Duodenal mucosa (tissue), 2 donors: ENCODE data around the gene CPSF6.
"Not testable (repeated sequence)": the region's sequence is repeated elsewhere in the genome, so short reads cannot be mapped to it uniquely, and the experiment has no call there.

Experiments used
- H3K27ac ChIP-seq: one replicate; pipeline ENCODE4 v1.7.0; 2013; ENCODE audit warnings: low read depth, low read length
- H3K27me3 ChIP-seq, 2 donors: one replicate each; pipeline ENCODE4 v1.7.0; 2013; ENCODE audit warnings: low read length in 2 of 2, control low read depth in 1 of 2; ENCODE audit not compliant: insufficient read depth in 2 of 2, control insufficient read depth in 1 of 2
- H3K36me3 ChIP-seq, 2 donors: one replicate each; pipeline ENCODE4 v1.7.0; 2013; ENCODE audit warnings: low read length in 2 of 2, control low read depth in 1 of 2; ENCODE audit not compliant: insufficient read depth in 2 of 2, control insufficient read depth in 1 of 2
- H3K4me1 ChIP-seq, 2 donors: one replicate each; pipeline ENCODE4 v1.7.0; 2013; ENCODE audit warnings: low read length in 2 of 2, control low read depth in 1 of 2; ENCODE audit not compliant: insufficient read depth in 2 of 2, control insufficient read depth in 1 of 2
- H3K4me3 ChIP-seq, 2 donors: one replicate each; pipeline ENCODE4 v1.7.0; 2013; ENCODE audit warnings: low read length in 2 of 2, low read depth in 1 of 2
- H3K9ac ChIP-seq, 2 donors: one replicate each; pipeline ENCODE4 v1.7.0; 2013; ENCODE audit warnings: low read length in 2 of 2, low read depth in 1 of 2
- H3K9me3 ChIP-seq, 2 donors: one replicate each; pipeline ENCODE4 v1.7.0; 2013; ENCODE audit warnings: low read length in 2 of 2, control low read depth in 1 of 2; ENCODE audit not compliant: control insufficient read depth in 1 of 2

CPSF6 gene

DNA sequence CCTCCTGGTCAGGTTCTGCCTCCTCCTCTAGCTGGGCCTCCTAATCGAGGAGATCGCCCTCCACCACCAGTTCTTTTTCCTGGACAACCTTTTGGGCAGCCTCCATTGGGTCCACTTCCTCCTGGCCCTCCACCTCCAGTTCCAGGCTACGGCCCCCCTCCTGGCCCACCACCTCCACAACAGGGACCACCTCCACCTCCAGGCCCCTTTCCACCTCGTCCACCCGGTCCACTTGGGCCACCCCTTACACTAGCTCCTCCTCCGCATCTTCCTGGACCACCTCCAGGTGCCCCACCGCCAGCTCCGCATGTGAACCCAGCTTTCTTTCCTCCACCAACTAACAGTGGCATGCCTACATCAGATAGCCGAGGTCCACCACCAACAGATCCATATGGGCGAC is 19.3 kb downstream of the CPSF6 start:
- Histone ChIP-seq H3K27me3 (no peaks in the 10 kb centered on the region), H3K4me1 (no peaks in the 10 kb centered on the region), H3K36me3 (peaks cover 50 to 70% of the 10 kb centered on the region in 2 donors), H3K4me3 (no peak overlapping the region), H3K9ac (no peak overlapping the region), H3K9me3 (no peaks in the 10 kb centered on the region), H3K27ac (no peak overlapping the region)

DNA sequence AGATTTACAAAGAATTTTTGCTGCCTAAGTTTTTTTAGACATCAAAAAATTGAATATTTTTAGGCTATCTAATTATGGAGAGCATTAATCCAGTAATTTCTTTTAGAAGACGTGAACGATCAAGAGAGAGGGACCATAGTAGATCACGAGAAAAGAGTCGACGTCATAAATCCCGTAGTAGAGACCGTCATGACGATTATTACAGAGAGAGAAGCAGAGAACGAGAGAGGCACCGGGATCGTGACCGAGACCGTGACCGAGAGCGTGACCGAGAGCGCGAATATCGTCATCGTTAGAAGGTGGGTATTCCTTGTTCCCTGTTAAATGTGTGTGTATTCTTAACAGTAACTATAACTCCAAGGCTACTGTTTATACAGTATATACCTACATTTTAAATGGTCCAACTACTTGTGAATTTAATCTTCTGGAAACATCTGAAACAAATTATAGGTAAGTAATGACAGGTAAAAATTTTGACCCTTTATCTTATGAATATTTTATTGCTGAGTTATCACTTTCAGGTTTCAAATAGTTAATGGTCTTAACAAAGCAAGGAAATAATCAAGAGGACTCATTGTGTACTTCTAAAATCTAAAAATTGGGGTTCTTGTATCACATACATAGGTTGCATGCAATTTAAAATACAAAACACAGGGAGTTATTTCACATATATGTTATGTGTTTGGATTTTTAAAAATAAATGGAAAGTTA is 23.1 kb downstream of the CPSF6 start:
- Histone ChIP-seq H3K9me3 (no peaks in the 10 kb centered on the region), H3K9ac (no peak overlapping the region), H3K27me3 (no peaks in the 10 kb centered on the region), H3K36me3 (peaks cover 41 to 48% of the 10 kb centered on the region in 2 donors), H3K4me3 (no peak overlapping the region), H3K4me1 (no peaks in the 10 kb centered on the region), H3K27ac (no peak overlapping the region)

- H3K4me1 ChIP-seq, result no peaks in the 10 kb centered on the region
- H3K27me3 ChIP-seq, result no peaks in the 10 kb centered on the region
- H3K9ac ChIP-seq, result no peak overlapping the region
- H3K27ac ChIP-seq, result no peak overlapping the region
- H3K36me3 ChIP-seq, result peaks cover 23 to 34% of the 10 kb centered on the region in 2 donors
- H3K4me3 ChIP-seq, result no peak overlapping the region
- no peaks in the 10 kb centered on the region for H3K9me3 ChIP-seq
Observed at GRCh38 chr12:69265205-69265604, 25.8 kb downstream of the CPSF6 start.

- not testable (repeated sequence) for H3K9me3 ChIP-seq, H3K4me3 ChIP-seq, H3K9ac ChIP-seq, H3K4me1 ChIP-seq, H3K27me3 ChIP-seq, H3K27ac ChIP-seq
- peaks cover 23 to 34% of the 10 kb centered on the region in 2 donors for H3K36me3 ChIP-seq
Observed at GRCh38 chr12:69265633-69266032, 26.3 kb downstream of the CPSF6 start.

DNA sequence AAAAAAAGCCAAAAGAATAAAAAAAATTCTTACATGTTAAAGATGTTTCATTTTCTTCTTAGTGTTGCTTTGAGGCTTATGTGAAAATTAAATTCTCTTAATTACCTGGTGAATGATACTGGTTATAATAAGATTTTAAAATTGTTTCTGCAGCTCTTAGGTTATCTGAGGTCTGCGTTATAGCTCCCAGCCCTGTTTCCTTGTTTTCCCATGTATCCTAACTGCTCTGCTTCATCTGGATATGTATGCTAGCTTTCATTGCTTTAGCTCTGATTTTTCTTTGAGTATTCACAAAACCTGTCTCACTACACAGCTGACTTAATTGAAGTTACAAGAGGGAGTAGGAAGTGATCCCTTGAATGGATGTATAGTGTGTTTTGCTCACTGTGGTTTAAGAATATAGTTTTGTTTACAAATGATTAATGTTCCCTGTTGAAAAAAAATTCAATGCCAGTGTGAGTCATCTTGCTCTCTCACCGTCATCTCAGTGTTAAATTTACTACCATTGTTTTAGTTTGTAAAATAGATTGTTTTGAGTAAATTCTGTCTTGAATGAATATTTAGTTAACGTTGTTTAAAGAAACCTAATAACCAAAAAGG is 26.8 kb downstream of the CPSF6 start:
- peaks cover 20 to 32% of the 10 kb centered on the region in 2 donors for H3K36me3 ChIP-seq
- H3K27ac ChIP-seq, result no peak overlapping the region
- no peak overlapping the region for H3K9ac ChIP-seq
- no peaks in the 10 kb centered on the region for H3K27me3 ChIP-seq
- no peaks in the 10 kb centered on the region for H3K4me1 ChIP-seq
- no peaks in the 10 kb centered on the region for H3K9me3 ChIP-seq
- no peak overlapping the region for H3K4me3 ChIP-seq

GRCh38 chr12:69269736-69270135 is 30.4 kb downstream of the CPSF6 start:
- no peak overlapping the region for H3K4me3 ChIP-seq
- H3K4me1 ChIP-seq, result no peaks in the 10 kb centered on the region

GRCh38 chr12:69272511-69272910 is 33.1 kb downstream of the CPSF6 start:
- no peaks in the 10 kb centered on the region for H3K4me1 ChIP-seq
- H3K27ac ChIP-seq, result no peak overlapping the region
- H3K27me3 ChIP-seq, result no peaks in the 10 kb centered on the region
- no peak overlapping the region for H3K9ac ChIP-seq
- H3K9me3 ChIP-seq, result no peaks in the 10 kb centered on the region
- H3K4me3 ChIP-seq, result no peak overlapping the region
- peaks cover 12 to 15% of the 10 kb centered on the region in 2 donors for H3K36me3 ChIP-seq

More at GRCh38 chr12:69269736-69270135, 30.4 kb downstream of the CPSF6 start:
- H3K9me3 ChIP-seq, result no peaks in the 10 kb centered on the region
- no peaks in the 10 kb centered on the region for H3K27me3 ChIP-seq
- H3K9ac ChIP-seq, result no peak overlapping the region
- H3K36me3 ChIP-seq, result peaks cover 12 to 15% of the 10 kb centered on the region in 2 donors
- H3K27ac ChIP-seq, result no peak overlapping the region

- Histone ChIP-seq H3K4me1 (no peaks in the 10 kb centered on the region), H3K4me3 (no peak overlapping the region), H3K27me3 (no peaks in the 10 kb centered on the region), H3K9ac (no peak overlapping the region), H3K9me3 (no peaks in the 10 kb centered on the region), H3K27ac (no peak overlapping the region), H3K36me3 (peaks cover 6 to 7% of the 10 kb centered on the region in 2 donors)
Observed at GRCh38 chr12:69274861-69275260, 35.5 kb downstream of the CPSF6 start.

DNA sequence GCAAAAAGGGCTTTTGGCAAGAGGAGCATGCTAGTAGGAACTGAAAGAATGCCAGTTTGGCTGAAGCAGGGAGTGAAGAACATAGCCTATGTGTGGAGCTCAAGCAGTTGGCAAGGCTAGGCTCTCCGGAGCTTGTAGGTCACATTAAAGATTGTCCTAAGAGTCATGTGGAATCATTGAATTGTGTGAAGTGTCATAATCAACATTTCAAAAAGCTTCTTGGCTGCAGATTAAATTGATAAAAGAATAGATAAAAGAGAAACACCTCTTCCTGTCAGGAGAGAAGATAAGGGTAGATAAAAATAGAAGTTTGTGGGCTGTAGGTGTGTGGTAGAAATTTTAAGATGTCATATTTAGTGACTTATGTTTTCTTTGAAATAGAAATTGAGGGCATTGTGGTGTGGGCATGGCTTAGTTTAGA is 36.1 kb downstream of the CPSF6 start:
- Histone ChIP-seq H3K4me1 (no peaks in the 10 kb centered on the region), H3K9ac (no peak overlapping the region), H3K4me3 (no peak overlapping the region), H3K36me3 (peaks cover 1 to 2% of the 10 kb centered on the region in 2 donors), H3K9me3 (no peaks in the 10 kb centered on the region), H3K27me3 (no peaks in the 10 kb centered on the region), H3K27ac (no peak overlapping the region)

DNA sequence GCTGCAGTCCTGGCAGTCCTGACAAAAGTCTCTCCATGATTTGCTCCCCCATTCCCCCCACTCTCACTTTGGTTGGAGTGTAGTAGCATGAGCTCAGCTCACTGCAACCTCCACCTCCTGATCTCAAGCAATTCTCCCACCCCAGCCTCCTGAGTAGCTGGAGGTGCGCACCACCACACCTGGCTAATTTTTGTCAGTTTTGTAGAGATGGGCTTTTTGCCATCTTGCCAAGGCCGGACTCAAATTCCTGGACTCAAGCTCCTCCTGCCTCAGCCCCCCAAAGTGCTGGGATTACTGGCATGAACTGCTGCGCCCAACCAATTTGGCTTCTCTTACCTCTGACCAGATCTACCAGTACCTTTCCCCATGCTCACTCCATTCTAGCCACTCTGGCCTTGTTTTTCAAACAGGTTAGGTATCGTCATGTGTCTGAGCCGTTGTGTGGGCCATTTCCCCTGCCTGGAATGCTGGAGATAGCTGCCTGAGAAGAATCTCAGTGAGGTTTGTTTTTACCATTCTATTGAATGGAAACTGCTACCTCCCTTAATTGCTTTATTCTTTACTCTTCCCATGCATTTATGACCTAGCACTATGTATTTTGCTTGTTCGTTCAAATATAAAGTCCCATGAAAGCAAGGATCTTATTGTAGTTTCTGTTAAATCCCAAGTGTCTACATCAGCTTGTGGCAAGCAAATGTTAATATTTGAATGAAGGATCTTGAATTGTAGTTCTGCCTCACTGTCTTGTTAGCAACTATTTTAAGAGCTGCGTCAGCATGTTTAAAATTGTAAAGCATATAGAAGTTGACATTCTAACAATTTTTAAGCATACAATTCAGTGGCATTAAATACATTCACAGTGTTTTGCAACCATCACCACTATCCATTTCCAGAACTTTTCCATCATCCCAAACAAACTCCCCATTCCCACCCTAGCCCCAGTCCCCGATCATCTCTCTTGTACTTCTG is 39.7 kb downstream of the CPSF6 start:
- Histone ChIP-seq H3K9me3 (no peaks in the 10 kb centered on the region), H3K4me3 (no peak overlapping the region), H3K27me3 (no peaks in the 10 kb centered on the region), H3K4me1 (peaks cover 3 to 7% of the 10 kb centered on the region in 2 donors), H3K36me3 (no peaks in the 10 kb centered on the region), H3K9ac (no peak overlapping the region), H3K27ac (no peak overlapping the region)
